ENCODE data around the gene LINC00305.

DNA sequence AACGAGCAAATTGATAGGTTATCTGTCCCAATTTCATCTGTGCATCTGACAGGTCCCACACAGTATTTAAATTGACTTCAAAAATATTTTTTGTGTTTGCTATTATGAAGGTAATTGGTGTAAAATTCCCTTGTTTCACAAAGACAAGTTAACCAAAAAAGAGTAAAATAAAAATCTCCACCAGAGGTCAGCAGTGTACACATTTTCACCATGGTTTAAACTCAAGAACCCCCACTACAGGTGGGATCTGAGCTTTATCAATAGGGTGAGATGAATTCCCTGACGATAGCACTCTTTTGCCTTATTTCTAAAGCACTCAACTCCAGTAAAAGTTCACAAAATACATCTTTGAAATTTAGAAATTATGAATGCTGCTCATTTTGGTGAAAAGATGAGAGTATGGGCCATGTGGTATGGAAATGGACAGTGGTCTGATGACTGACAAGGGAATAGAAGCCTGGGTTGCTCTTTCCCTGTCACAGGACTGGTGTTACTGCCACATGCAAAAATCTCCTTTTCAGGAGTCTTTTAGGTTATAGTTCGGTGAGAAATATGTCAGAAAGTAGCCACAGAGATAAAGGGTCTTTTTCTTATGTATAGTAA lies 111.0 kb downstream of the LINC00305 start:
- TF ChIP-seq, protein P1, sequence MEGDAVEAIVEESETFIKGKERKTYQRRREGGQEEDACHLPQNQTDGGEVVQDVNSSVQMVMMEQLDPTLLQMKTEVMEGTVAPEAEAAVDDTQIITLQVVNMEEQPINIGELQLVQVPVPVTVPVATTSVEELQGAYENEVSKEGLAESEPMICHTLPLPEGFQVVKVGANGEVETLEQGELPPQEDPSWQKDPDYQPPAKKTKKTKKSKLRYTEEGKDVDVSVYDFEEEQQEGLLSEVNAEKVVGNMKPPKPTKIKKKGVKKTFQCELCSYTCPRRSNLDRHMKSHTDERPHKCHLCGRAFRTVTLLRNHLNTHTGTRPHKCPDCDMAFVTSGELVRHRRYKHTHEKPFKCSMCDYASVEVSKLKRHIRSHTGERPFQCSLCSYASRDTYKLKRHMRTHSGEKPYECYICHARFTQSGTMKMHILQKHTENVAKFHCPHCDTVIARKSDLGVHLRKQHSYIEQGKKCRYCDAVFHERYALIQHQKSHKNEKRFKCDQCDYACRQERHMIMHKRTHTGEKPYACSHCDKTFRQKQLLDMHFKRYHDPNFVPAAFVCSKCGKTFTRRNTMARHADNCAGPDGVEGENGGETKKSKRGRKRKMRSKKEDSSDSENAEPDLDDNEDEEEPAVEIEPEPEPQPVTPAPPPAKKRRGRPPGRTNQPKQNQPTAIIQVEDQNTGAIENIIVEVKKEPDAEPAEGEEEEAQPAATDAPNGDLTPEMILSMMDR (IDR thresholded peaks at IDR 0.05; ENCODE audit: borderline replicate concordance, extremely low read depth, low read length, poor library complexity, severe bottlenecking) = peak; percentile 66
- TF ChIP-seq EZH2 (IDR thresholded peaks at IDR 0.05; ENCODE audit: borderline replicate concordance, low read depth, low read length, severe bottlenecking) = no peak
